K562 (cell line): ENCODE data around the gene RABGAP1L. TPM values are rescaled to one million over a fixed set of nuclear protein-coding genes. Genes with fewer than 3 reads are reported as not detected.

Source experiments
- ATAC-seq: fragments of 200-7000 bp; cut with Tn5 transposase; 3 replicates; pipeline ENCODE4 v1.9.1; 2020; ENCODE audit warnings: moderate library complexity
- BruUV-seq: library from RNA; stranded (reverse); fragments of 400-500 nt; replicated peaks from 2 replicates; lab custom pipeline; 2021; lab: Mats Ljungman, UMichigan
- CTCF ChIA-PET: fragments of 300-600 bp; formaldehyde crosslinking; extraction: SDS; loops from one replicate; lab custom pipeline; 2021; ENCODE audit warnings: low intra/inter-chr PET ratio; lab: Yijun Ruan, JAX
- POLR2A ChIA-PET: fragments of 300-600, 350-650 bp; sonication (Branson Sonifier 250); formaldehyde crosslinking; extraction: SDS; loops from one replicate; lab custom pipeline; 2021; ENCODE audit warnings: antibody characterized with exemption, inconsistent platforms; lab: Yijun Ruan, JAX
- DNase-seq, 4 experiments: peaks; one replicate each; pipeline versions ENCODE4 v3.0.0 to v3.0.0-alpha.2; 2011 to 2018; ENCODE audit warnings: low spot score in 3 of 4, mixed read lengths in 3 of 4; ENCODE audit errors: extremely low read depth in 1 of 4
- FAIRE-seq: peaks from 2 replicates; lab custom pipeline; 2011; peaks lifted over from hg19 to GRCh38; lab: Jason Lieb, UNC
- H2AFZ ChIP-seq: 2 replicates; pipeline ENCODE4 v1.6.0; 2011; ENCODE audit warnings: low read depth, low read length, control low read depth, inconsistent platforms
- H3K27ac ChIP-seq: fragments of 200-600 bp; 3 replicates; pipeline ENCODE4 v1.8.0; 2011; ENCODE audit warnings: low read depth, mild to moderate bottlenecking, control low read depth, inconsistent platforms, low read length, moderate library complexity, mixed read lengths; ENCODE audit errors: extremely low read depth
- H3K27me3 ChIP-seq, 2 experiments: fragments of 300-600 bp in 1 of 2; 2 replicates in 1 of 2; 3 replicates in 1 of 2; pipeline versions ENCODE4 v1.6.0 to v1.8.0; 2011; ENCODE audit warnings: inconsistent platforms in 2 of 2, low read length in 2 of 2, mild to moderate bottlenecking in 1 of 2, mixed read lengths in 1 of 2, moderate library complexity in 1 of 2; ENCODE audit not compliant: control insufficient read depth in 2 of 2, insufficient read depth in 2 of 2
- H3K36me3 ChIP-seq: fragments of 300-600 bp; 3 replicates; pipeline ENCODE4 v1.8.0; 2011; ENCODE audit warnings: mild to moderate bottlenecking, low read length, inconsistent platforms; ENCODE audit not compliant: control insufficient read depth, insufficient read depth
- H3K4me1 ChIP-seq, 2 experiments: fragments of 200-600 bp in 1 of 2; replicated peaks in 1 of 2; 2 replicates in 1 of 2; 3 replicates in 1 of 2; pipeline versions ENCODE4 v1.5.1 to v1.8.0; 2011; ENCODE audit warnings: inconsistent platforms in 2 of 2, low read length in 2 of 2, mild to moderate bottlenecking in 1 of 2, mixed read lengths in 1 of 2, moderate library complexity in 1 of 2; ENCODE audit not compliant: control insufficient read depth in 2 of 2, insufficient read depth in 2 of 2
- H3K4me2 ChIP-seq: 2 replicates; pipeline ENCODE4 v1.6.1; 2011; ENCODE audit warnings: low read length, control low read depth, inconsistent platforms, mixed read lengths; ENCODE audit not compliant: insufficient read depth
- H3K4me3 ChIP-seq: fragments of 200-600 bp; sonication (generic), shearing (Covaris generic); 2 replicates; pipeline ENCODE4 v1.5.1; 2016; ENCODE audit warnings: control low read depth, inconsistent platforms
- H3K79me2 ChIP-seq: fragments of 200-600 bp; 3 replicates; pipeline ENCODE4 v1.8.0; 2011; ENCODE audit warnings: low read length, inconsistent platforms; ENCODE audit not compliant: control insufficient read depth, insufficient read depth
- H3K9ac ChIP-seq, 2 experiments: 2 replicates each; pipeline versions ENCODE4 v1.6.0 to v1.6.1; 2011; ENCODE audit warnings: low read depth in 2 of 2, low read length in 2 of 2, control low read depth in 1 of 2, inconsistent platforms in 1 of 2, mild to moderate bottlenecking in 1 of 2, mixed read lengths in 1 of 2; ENCODE audit not compliant: insufficient read depth in 1 of 2
- H3K9me1 ChIP-seq: one replicate; pipeline ENCODE4 v1.6.0; 2011; ENCODE audit warnings: inconsistent platforms, mild to moderate bottlenecking, low read length, moderate library complexity; ENCODE audit not compliant: control insufficient read depth, insufficient read depth
- H3K9me3 ChIP-seq: replicated peaks from 2 replicates; pipeline ENCODE4 v1.5.1; 2011; ENCODE audit warnings: low read depth, low read length, inconsistent platforms; ENCODE audit not compliant: control insufficient read depth, insufficient read depth
- H4K20me1 ChIP-seq: replicated peaks from 2 replicates; pipeline ENCODE4 v1.6.1; 2011; ENCODE audit warnings: low read length, inconsistent platforms, mixed read lengths; ENCODE audit not compliant: control insufficient read depth, insufficient read depth
- CEBPZ ChIP-seq: fragments of 150-350 bp; IDR thresholded peaks from 2 replicates; pipeline ENCODE4 v1.6.1; 2014; ENCODE audit warnings: low read depth, mild to moderate bottlenecking, low read length, borderline replicate concordance
- CTBP1 ChIP-seq: fragments of 450-650 bp; IDR thresholded peaks from 2 replicates; pipeline ENCODE4 v1.6.1; 2016; ENCODE audit warnings: borderline replicate concordance
- MEF2D ChIP-seq: conservative IDR thresholded peaks from 2 replicates; pipeline ENCODE4 v1.6.1; 2016; ENCODE audit warnings: low read depth, missing genetic modification characterization, missing compliant biosample characterization
- NONO ChIP-seq, 2 experiments: fragments of 200-400 bp in 1 of 2; fragments of 450-650 bp in 1 of 2; formaldehyde crosslinking in 1 of 2; IDR thresholded peaks; 2 replicates each; pipeline ENCODE4 v1.6.1; 2017; ENCODE audit warnings: low read depth in 2 of 2, mild to moderate bottlenecking in 2 of 2, moderate library complexity in 2 of 2, low read length in 1 of 2
- RFX1 ChIP-seq: fragments of 450-650 bp; IDR thresholded peaks from 2 replicates; pipeline ENCODE4 v1.6.1; 2016; ENCODE audit warnings: mild to moderate bottlenecking, moderate library complexity
- SLC30A9 ChIP-seq: fragments of 250-450 bp; sonication (Bioruptor Pico); IDR thresholded peaks from 2 replicates; pipeline ENCODE4 v1.8.0; 2022; ENCODE audit warnings: mild to moderate bottlenecking, moderate library complexity
- ZNF584 ChIP-seq: fragments of 200-800 bp; sonication (Bioruptor generic); IDR thresholded peaks from 2 replicates; pipeline ENCODE4 v1.6.1; 2016; ENCODE audit warnings: low read depth, mild to moderate bottlenecking, missing genetic modification characterization, missing compliant biosample characterization
- WGBS: fragments of 100-300 bp; shearing (Covaris generic); methylation state at CpG from one replicate; pipeline ENCODE4 v1.1.6; 2016; ENCODE audit warnings: low coverage, mixed read lengths; ENCODE audit not compliant: insufficient coverage; ENCODE audit errors: missing lambda C conversion rate; 5-methylcytosine and 5-hydroxymethylcytosine counted together
- in situ Hi-C: fragments of 300-500 bp; cut with MboI; formaldehyde crosslinking; loops from 4 replicates; pipeline ENCODE4 v1.15.0; 2018; ENCODE audit warnings: inconsistent platforms, mixed read lengths
- intact Hi-C: fragments of 100-400 bp; cut with micrococcal nuclease; formaldehyde crosslinking; loops from 2 replicates; pipeline ENCODE4 v1.14.2; 2022
- polyA plus RNA-seq, 8 experiments: library from polyadenylated mRNA; depleted of rRNA in 4 of 8; stranded (reverse) in 5 of 8; unstranded in 3 of 8; fragments of >200 nt; fragmentation: Nextera tagmentation in 2 of 8; fragmentation: Illumina TruSeq in 1 of 8; extraction: Ambion mirVana in 2 of 8; extraction: Trizol in 1 of 8; gene quantifications; 2 replicates each; pipeline versions ENCODE4 v1.2.1 to v1.2.3, GENCODE V29; 2011 to 2014; ENCODE audit warnings: inconsistent platforms in 1 of 8, missing spikeins in 1 of 8
- total RNA-seq, 7 experiments: library from RNA; depleted of rRNA in 6 of 7; stranded (reverse); fragments of >200 nt in 6 of 7; fragmentation: Illumina TruSeq in 2 of 7; extraction: Trizol in 2 of 7; gene quantifications; 2 replicates each; pipeline versions ENCODE4 v1.2.1 to v1.2.3, GENCODE V29; 2011 to 2021; ENCODE audit warnings: low replicate concordance in 1 of 7
- TF ChIP-seq, protein P1 (sequence below): sonication (generic); formaldehyde crosslinking; IDR thresholded peaks from 2 replicates; pipeline ENCODE4 v1.8.1; 2022; ENCODE audit warnings: missing genetic modification reagents
- TF ChIP-seq, protein P2 (sequence below), 2 experiments: fragments of 450-650 bp; IDR thresholded peaks; 2 replicates each; pipeline ENCODE4 v1.6.1; 2016

RABGAP1L gene
- total and polyA plus RNA-seq, 9 of the 15 experiments (the other 6 are each of a cell fraction or from before 2014, with no cell fraction given): 16.5 to 44.9 (median 26.7) TPM

DNA sequence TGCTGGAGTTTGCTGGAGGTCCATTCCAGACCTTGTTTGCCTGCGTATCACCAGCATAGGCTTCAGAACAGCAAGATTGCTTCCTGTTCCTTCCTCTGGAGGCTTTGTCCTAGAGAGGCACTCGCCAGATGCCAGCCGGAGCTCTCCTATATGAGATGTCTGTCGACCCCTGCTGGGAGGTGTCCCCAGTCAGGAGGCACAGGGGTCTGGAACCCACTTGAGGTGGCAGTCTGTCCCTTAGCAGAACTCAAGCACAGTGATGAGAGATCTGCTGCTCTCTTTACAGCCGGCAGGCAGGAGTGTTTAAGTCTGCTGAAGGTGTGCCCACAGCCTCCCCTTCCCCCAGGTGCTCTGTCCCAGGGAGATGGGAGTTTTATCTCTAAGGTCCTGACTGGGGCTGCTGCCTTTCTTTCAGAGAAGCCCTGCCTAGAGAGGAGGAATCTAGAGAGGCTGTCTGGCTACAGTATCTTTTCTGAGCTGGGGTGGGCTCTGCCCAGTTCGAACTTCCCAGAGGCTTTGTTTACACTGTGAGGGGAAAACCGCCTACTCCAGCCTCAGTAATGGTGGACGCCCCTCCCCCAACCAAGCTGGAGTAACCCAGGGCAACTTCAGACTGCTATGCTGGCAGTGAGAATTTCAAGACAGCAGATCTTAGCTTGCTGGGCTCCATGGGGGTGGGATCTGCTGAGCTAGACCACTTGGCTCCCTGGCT lies 493.4 kb downstream of the RABGAP1L start:
- Histone ChIP-seq H2AFZ (no peak overlapping the region; the same call in 1 of the 2 replicates), H3K4me3 (no peak overlapping the region), H3K9me1 (no peaks in the 10 kb centered on the region), H3K79me2 (no peaks in the 10 kb centered on the region), H4K20me1 (no peaks in the 10 kb centered on the region), H3K36me3 (no peaks in the 10 kb centered on the region), H3K9me3 (no peaks in the 10 kb centered on the region), H3K27me3 (no peaks in the 10 kb centered on the region), H3K27ac (no peak overlapping the region), H3K4me1 (no peaks in the 10 kb centered on the region), H3K9ac (no peak overlapping the region), H3K4me2 (no peak overlapping the region)
- ATAC-seq (no peak), FAIRE-seq (no peak), DNase-seq (no peak)
- BruUV-seq: no TSS peak
- CTCF ChIA-PET: no interaction called here
- 23% methylated on average over 8 of the region's 8 CpGs for whole genome bisulfite sequencing
- TF ChIP-seq, protein P1, sequence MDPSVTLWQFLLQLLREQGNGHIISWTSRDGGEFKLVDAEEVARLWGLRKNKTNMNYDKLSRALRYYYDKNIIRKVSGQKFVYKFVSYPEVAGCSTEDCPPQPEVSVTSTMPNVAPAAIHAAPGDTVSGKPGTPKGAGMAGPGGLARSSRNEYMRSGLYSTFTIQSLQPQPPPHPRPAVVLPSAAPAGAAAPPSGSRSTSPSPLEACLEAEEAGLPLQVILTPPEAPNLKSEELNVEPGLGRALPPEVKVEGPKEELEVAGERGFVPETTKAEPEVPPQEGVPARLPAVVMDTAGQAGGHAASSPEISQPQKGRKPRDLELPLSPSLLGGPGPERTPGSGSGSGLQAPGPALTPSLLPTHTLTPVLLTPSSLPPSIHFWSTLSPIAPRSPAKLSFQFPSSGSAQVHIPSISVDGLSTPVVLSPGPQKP: no peak
- TF ChIP-seq NONO (IDR thresholded peaks at IDR 0.05; ENCODE audit: low read depth in 2 of 2, low read length in 1 of 2) (no peak), RFX1 (peak; percentile 34; the same call in 1 of the 2 replicates)
- in situ Hi-C loops (no loop called here), intact Hi-C loops (no loop called here)
- POLR2A ChIA-PET: interaction anchor here (0.7 to 1.4 kb wide), 2 partner anchors 10 to 185 kb away, joined by 3 to 4 read pairs; no protein-coding TSS in a partner anchor

DNA sequence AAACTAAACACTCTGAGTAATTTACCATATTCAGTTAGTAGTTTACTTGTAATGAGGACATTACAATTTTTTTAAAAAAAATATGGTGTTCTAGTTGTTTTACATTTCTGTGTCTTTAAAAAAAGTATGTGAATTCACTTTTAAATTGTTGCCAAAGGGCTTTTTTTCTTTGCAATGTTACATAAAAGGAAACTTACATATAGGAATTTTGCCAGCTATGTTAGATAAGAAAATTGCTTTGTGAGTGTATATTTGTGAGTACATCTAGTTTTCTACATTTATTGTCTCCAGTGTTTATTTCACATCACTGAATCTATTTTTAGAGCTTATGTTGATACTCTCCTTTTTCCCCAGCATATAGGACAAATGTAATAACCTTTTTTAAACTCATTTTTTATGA lies 495.2 kb downstream of the RABGAP1L start:
- H3K9ac ChIP-seq: no peak overlapping the region
- H2AFZ ChIP-seq: no peak overlapping the region
- ChIA-PET CTCF (no interaction called here), POLR2A (no interaction called here)
- H3K4me2 ChIP-seq: no peak overlapping the region
- no peaks in the 10 kb centered on the region for H3K9me3 ChIP-seq
- H3K36me3 ChIP-seq: no peaks in the 10 kb centered on the region
- no peaks in the 10 kb centered on the region for H3K27me3 ChIP-seq
- FAIRE-seq: no peak
- no peak overlapping the region for H3K27ac ChIP-seq
- ATAC-seq: no peak
- BruUV-seq: no TSS peak
- no peaks in the 10 kb centered on the region for H3K79me2 ChIP-seq
- no peak for DNase-seq
- in situ Hi-C loops: no loop called here
- no peaks in the 10 kb centered on the region for H4K20me1 ChIP-seq
- H3K4me3 ChIP-seq: no peak overlapping the region
- intact Hi-C loops: no loop called here
- no peaks in the 10 kb centered on the region for H3K4me1 ChIP-seq
- no peaks in the 10 kb centered on the region for H3K9me1 ChIP-seq
- TF ChIP-seq SLC30A9 (CRISPR knock-in tag) (no peak), CTBP1 (no peak), ZNF584 (CRISPR knock-in tag) (no peak), MEF2D (tag) (no peak), CEBPZ (no peak)
- TF ChIP-seq, protein P2, sequence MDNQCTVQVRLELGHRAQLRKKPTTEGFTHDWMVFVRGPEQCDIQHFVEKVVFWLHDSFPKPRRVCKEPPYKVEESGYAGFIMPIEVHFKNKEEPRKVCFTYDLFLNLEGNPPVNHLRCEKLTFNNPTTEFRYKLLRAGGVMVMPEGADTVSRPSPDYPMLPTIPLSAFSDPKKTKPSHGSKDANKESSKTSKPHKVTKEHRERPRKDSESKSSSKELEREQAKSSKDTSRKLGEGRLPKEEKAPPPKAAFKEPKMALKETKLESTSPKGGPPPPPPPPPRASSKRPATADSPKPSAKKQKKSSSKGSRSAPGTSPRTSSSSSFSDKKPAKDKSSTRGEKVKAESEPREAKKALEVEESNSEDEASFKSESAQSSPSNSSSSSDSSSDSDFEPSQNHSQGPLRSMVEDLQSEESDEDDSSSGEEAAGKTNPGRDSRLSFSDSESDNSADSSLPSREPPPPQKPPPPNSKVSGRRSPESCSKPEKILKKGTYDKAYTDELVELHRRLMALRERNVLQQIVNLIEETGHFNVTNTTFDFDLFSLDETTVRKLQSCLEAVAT (IDR thresholded peaks at IDR 0.05): no peak
